Measurements from ENCODE around the gene RMI2.

DNA sequence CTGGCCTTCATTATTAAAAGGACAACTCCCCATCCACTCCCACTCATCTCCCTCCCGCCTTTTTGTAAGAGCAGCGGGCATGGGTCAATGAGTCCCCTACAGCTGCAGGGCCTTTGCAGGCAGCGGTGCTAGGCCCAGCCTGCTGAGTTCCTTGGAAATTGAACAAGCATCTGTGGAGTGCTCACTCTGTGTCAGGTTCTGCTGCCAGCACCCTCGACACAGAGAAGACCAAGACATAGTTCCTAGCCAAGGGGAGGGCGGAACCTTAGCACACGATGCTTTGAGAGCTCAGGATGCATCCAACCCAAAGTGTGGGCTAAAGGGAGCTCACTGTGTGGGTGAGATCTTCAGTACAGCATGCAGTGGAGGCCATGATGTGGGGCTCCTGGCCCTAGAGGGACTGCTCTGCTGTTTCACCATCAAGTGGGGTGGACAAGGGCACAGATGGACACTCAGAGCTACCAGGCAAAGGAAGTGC is 27.6 kb downstream of the RMI2 start:
- TF ChIP-seq, protein P1, sequence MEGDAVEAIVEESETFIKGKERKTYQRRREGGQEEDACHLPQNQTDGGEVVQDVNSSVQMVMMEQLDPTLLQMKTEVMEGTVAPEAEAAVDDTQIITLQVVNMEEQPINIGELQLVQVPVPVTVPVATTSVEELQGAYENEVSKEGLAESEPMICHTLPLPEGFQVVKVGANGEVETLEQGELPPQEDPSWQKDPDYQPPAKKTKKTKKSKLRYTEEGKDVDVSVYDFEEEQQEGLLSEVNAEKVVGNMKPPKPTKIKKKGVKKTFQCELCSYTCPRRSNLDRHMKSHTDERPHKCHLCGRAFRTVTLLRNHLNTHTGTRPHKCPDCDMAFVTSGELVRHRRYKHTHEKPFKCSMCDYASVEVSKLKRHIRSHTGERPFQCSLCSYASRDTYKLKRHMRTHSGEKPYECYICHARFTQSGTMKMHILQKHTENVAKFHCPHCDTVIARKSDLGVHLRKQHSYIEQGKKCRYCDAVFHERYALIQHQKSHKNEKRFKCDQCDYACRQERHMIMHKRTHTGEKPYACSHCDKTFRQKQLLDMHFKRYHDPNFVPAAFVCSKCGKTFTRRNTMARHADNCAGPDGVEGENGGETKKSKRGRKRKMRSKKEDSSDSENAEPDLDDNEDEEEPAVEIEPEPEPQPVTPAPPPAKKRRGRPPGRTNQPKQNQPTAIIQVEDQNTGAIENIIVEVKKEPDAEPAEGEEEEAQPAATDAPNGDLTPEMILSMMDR (IDR thresholded peaks at IDR 0.05) = no peak
- no peak for TF ChIP-seq POLR2A (IDR thresholded peaks at IDR 0.05)
